GM21786 (cell line): ENCODE results near the gene CELSR1.

Source experiments
- ATAC-seq: cut with Tn5 transposase; IDR thresholded peaks from one replicate; pipeline ENCODE4 v1.9.1; 2021; ENCODE audit not compliant: unreplicated experiment

CELSR1 gene

GRCh38 chr22:46574993-46575910 lies 37.8 kb upstream of the CELSR1 start:
- ATAC-seq = no peak

DNA sequence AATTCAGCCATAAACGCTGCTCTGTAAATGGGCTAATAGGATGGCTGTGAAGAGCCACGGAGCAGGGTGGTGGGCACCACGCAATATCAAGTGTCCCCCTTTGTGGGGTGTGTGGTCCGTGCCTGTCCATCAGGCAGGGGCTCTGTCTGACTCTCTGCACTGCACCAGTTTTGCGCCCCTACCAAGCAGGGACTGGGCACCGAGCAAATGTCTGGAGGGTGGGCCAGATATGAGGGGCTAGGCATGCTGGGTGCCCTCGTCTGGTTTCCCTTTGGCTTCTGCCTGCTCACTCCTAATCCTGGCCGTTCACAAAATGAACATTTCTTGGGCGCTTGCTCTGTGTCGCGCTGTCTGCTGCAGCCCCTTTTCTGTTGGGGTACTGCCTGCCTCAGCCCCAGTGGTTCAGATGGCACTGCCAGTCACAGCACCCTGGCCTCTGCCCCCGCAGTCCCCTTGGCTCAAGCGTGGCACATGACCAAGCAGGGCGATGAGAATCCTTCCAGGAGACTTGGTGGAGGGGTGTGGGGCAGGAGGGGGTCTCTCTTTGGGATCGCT lies 37.1 kb upstream of the CELSR1 start:
- no peak for ATAC-seq

DNA sequence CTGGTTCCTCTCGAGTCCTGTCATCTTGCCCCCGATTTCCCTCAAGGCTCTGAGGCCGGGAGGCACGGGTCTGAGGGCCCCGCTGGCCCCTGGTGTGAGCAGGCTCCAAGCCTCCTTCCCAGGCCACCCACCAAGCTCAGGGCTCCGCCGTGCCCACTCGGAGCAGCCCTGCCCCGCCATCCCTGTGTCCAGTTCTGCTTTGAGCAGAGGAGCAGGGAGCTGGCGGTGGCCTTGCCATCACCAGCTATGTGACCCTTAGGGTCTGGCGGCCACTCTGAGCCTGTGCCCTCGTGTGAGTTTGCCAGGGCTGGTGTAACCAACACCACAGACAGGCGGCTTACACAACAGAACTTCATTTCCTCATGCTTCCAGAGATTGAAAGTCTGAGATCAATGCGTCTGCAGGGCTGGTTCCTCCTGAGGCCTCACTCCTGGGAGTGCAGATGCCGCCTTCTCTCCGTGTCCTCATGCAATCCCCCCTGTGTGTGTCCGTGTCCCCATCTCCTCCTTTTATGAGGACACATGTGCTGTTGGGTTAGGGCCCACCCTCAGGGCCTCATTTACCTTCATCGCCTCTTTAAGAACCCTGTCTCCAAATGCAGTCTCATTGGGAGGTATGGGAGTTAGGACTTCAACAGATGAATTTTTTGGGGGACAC lies 36.5 kb upstream of the CELSR1 start:
- ATAC-seq = no peak

- no peak for ATAC-seq
Observed at GRCh38 chr22:46572911-46573780, 35.7 kb upstream of the CELSR1 start.

DNA sequence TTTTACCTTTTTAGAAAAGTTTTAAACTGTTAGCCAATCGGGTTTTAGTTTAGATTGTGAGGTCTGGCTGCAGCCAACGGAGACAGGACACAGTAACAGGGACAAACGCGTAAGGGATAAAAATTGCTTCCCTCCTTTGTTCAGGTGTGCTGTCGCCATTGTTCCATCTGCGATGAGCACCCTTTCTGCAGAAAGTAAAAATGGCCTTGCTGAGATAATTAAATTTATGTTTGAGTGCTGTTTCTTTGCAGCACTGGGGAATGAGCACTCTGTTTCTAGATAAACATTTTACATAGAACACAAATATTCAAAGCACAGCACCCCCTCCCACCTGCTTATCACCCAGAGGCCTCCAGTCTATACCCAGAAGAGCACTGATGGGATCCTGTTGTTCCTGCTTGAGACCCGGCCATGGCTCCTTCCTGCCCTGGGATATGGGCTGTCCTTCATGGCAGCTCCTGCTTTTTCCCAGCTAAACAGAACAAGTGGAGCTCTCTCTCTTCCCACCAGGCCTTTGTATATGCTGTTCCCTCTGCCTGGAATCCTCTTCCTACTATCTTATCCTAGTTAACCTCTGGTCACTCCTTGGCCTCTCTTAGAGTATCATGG lies 34.3 kb upstream of the CELSR1 start:
- no peak for ATAC-seq

DNA sequence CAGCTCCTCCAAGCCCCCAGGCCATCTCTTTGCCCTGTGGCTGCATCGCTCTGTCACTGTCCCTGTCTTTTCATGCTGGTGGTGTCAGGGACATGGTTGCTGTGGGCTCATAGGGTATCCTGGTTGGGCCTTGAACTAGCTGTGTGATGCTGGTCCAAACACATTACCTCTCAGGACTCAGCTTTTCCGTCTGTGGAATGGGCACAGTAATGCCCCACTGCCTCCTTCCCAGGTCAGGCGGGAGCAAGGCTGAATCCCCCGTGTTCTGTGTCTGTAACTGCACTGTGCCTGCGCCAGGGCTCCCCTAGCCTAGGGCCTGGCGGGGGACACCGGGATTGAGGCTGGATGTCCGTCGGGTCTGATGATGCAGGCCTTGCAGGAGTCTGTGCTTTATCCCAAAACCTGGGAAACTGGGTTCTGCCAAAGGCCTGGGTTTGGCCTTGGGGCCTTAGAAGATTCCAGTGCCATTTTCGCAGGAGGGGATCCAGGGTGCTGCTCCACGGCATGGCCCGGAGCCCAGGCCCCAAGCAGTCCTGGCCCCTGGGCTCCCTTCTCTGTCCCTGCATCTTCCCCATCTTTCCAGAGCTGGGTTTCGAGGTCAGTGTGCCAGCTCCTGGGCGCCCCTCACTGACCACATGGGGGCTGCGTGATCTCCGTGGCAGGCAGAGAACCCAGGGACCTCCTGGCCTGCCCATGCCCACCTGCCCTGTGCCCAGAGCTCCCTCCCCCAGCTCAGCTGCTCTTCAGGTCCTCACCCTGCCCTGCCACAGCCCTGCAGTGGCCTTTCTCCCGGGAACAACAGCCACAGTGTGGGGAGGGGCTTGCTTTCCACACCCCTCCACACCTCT lies 32.7 kb upstream of the CELSR1 start:
- ATAC-seq = no peak

DNA sequence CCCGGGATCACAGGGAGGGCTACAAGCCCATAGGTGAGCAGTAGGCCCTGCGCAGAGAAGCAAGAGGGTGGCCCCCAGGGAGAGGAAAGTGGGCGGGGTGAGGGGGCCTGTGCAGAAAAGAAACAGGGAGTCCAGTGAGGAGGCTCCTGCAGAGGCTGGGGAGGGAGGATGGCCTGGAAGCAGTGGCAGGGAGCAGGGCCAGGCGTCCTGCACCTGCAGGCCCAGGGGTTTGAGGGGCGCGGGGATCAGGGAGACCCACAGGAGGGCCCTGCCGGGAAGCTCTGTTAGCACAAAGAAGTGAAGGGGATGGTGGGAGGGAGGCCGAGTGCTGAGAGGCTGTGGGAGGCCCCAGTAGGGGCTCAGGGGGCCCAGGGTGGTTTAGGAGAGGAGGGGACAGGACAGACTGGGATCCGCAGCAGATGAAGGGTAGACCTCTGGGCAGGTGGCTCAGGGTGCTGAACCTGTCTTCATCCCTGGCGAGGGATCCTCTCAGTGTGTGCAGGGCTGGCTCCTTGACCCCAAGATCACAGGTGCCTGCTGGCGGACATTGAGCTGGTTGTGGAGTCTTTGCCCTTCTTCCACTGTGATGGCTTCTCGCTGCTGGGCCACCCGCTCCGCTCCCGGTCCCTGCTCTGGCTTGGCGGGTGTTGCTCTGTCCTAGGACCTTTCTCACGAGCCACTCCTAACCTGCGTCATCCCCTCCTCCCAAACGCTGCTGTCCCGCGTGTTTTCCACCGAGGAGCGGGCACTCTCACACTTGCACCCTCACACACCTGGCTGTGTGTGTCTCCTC lies 31.8 kb upstream of the CELSR1 start:
- ATAC-seq = no peak

GRCh38 chr22:46568102-46568809 lies 30.8 kb upstream of the CELSR1 start:
- no peak for ATAC-seq

- no peak for ATAC-seq
Observed at GRCh38 chr22:46567471-46567870, 30.1 kb upstream of the CELSR1 start.

DNA sequence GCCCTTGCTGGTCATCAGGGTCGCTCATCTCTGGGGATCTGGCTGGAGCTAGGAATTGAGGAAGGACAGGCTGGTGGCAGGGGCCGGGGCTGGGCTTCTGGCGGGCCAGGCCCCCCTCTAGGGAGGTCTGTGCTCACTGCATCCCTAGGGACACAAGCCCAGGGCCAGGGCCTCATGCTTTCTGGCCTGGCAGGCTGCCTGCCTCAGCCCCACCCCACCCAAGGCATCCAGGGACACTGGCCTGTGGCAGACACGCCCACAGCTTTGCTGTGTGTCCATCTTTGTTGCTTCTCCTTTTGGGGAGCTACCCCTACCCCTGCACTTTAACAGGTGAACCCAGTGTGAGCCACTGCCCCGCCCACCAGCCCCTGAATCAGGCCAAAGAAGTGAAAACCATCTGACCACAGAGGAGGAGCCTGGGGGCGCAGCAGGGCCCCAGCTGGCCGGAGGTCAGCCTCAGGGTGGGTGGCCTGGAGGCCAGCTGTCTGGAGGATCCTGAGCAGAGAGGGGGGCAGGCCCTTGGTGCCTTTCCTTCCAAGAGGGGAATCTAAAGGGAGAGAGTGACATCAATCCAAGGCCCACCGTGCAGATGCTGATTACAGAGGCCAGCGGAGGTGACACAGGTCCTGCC lies 26.8 kb upstream of the CELSR1 start:
- no peak for ATAC-seq

DNA sequence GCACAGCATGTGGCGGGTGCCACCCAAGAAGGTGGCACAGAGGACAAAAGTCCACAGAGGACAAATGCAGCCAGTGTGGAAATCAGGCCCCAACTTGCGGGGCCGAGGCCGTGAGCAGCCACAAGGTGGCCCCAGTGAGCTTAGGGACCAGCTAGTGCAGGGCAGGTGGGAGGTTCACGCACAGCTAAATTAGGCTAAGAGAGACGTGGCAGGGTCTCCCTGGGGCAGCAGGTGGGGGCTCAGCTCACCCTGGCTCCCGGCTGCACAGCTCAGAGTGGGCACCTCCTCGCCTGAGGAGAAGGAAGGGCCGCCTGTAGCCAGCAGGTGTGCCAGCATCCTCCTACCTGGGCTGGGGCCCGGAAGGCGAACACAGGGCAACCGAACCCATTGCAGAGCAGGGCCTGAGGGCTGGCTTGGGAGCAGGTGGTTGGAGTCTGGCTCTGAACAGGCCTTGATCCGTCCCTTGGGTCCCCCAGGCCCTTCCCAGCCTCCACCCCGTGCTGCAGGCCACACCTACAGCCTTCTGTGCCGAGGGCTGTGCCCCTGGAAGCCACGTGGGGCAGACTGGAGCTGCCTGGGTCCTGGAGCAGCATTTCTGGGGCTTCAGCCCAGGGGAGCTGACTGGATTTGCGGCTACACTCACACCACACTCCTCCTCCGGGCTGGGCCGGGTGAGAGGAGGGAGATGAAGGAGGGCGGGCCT lies 26.1 kb upstream of the CELSR1 start:
- no peak for ATAC-seq

DNA sequence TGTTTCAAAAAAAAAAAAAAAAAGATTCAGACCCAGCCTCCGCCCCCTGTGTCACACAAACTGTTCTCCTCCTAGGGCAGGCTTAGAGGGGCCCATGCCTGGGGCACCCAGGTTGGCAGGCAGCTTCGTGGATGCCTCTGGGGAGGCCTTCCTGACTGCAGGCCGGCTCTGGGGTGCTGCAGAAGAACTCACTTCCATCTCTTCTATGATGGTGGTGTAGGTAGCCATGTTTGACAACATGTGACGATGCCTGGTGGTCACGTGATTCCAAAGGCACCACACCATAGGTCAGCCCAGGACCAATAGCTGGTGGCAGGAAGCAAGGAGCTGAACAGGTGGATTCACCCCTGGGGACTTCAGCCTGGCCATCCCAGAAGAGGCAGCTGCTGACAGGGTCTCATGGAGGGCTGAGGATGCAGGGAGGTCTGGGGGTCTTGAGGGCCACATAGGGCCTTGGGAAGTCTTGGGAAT lies 24.1 kb upstream of the CELSR1 start:
- no peak for ATAC-seq

- no peak for ATAC-seq
Observed at GRCh38 chr22:46560696-46561295, 23.4 kb upstream of the CELSR1 start.

GRCh38 chr22:46557736-46558480 lies 20.5 kb upstream of the CELSR1 start:
- ATAC-seq = no peak

- ATAC-seq = no peak
Observed at GRCh38 chr22:46556775-46557174, 19.4 kb upstream of the CELSR1 start.

GRCh38 chr22:46553189-46553588 lies 15.8 kb upstream of the CELSR1 start:
- no peak for ATAC-seq
